NCI-H1436 treated with DMSO at 0.1 percent for 48 hours (cell line): Measurements from ENCODE around the gene SLC49A4.

ENCODE experiments used
- DNase-seq: peaks from one replicate; lab custom pipeline; 2025; lab: John Stamatoyannopoulos, UW

Gene SLC49A4

GRCh38 chr3:122908251-122908650 lies 113.4 kb downstream of the SLC49A4 start:
- no peak for DNase-seq

GRCh38 chr3:122911901-122912300 lies 117.0 kb downstream of the SLC49A4 start:
- no peak for DNase-seq

GRCh38 chr3:122912772-122913538 lies 118.1 kb downstream of the SLC49A4 start:
- no peak for DNase-seq

GRCh38 chr3:122913539-122914100 lies 118.8 kb downstream of the SLC49A4 start:
- DNase-seq: no peak

GRCh38 chr3:122915300-122916055 lies 120.6 kb downstream of the SLC49A4 start:
- no peak for DNase-seq

GRCh38 chr3:122916084-122916483 lies 121.2 kb downstream of the SLC49A4 start:
- no peak for DNase-seq

- DNase-seq: no peak
Observed at GRCh38 chr3:122916580-122916979, 121.7 kb downstream of the SLC49A4 start.

GRCh38 chr3:122917412-122917811 lies 122.5 kb downstream of the SLC49A4 start:
- no peak for DNase-seq

- DNase-seq: no peak
Observed at GRCh38 chr3:122918576-122919290, 123.9 kb downstream of the SLC49A4 start.

- no peak for DNase-seq
Observed at GRCh38 chr3:122919291-122919610, 124.4 kb downstream of the SLC49A4 start.

GRCh38 chr3:122920986-122921385 lies 126.1 kb downstream of the SLC49A4 start:
- DNase-seq: no peak

GRCh38 chr3:122921791-122922651 lies 127.2 kb downstream of the SLC49A4 start:
- no peak for DNase-seq

- no peak for DNase-seq
Observed at GRCh38 chr3:122923611-122924010, 128.7 kb downstream of the SLC49A4 start.

- no peak for DNase-seq
Observed at GRCh38 chr3:122924056-122924455, 129.2 kb downstream of the SLC49A4 start.

GRCh38 chr3:122925756-122926155 lies 130.9 kb downstream of the SLC49A4 start:
- no peak for DNase-seq

- no peak for DNase-seq
Observed at GRCh38 chr3:122926322-122926721, 131.5 kb downstream of the SLC49A4 start.

GRCh38 chr3:122926811-122927210 lies 131.9 kb downstream of the SLC49A4 start:
- DNase-seq: no peak

GRCh38 chr3:122927726-122928125 lies 132.9 kb downstream of the SLC49A4 start:
- no peak for DNase-seq

GRCh38 chr3:122928396-122929187 lies 133.7 kb downstream of the SLC49A4 start:
- no peak for DNase-seq

GRCh38 chr3:122929188-122930062 lies 134.6 kb downstream of the SLC49A4 start:
- DNase-seq: no peak
